ENCODE measurements around the gene NUP160. TPM values are rescaled to one million over a fixed set of nuclear protein-coding genes. Genes with fewer than 3 reads are reported as not detected.

NUP160 gene
- total and polyA plus RNA-seq, 10 of the 15 experiments (the other 5 are each of a cell fraction or from before 2014, with no cell fraction given): 24.0 to 87.6 (median 54.6) TPM

- FAIRE-seq (no peak), ATAC-seq (no peak), DNase-seq (ENCODE audit: low read depth, low spot score) (no peak)
- Histone ChIP-seq H4K20me1 (ENCODE audit: control insufficient read depth, insufficient read depth) (no peaks in the 10 kb centered on the region), H3K9me3 (replicated peaks; ENCODE audit: control insufficient read depth, insufficient read depth, low read length) (no peaks in the 10 kb centered on the region), H3K9ac (ENCODE audit: control insufficient read depth, insufficient read depth, low read length) (no peak overlapping the region), H3K4me3 (no peak overlapping the region), H3K4me2 (ENCODE audit: control insufficient read depth, insufficient read depth) (no peak overlapping the region), H2AFZ (ENCODE audit: control insufficient read depth, low read depth, low read length) (no peak overlapping the region), H3K79me2 (ENCODE audit: control insufficient read depth, insufficient read depth, low read length) (no peaks in the 10 kb centered on the region), H3K27me3 (replicated peaks in 1 of 2; ENCODE audit: control insufficient read depth in 2 of 2, insufficient read depth in 2 of 2, low read length in 1 of 2) (no peaks in the 10 kb centered on the region), H3K4me1 (ENCODE audit: control insufficient read depth, insufficient read depth, low read length) (no peaks in the 10 kb centered on the region), H3K36me3 (ENCODE audit: control insufficient read depth in 2 of 2, insufficient read depth in 2 of 2, low read length in 1 of 2) (peaks cover 11 to 25% of the 10 kb centered on the region in 2 experiments), H3K27ac (ENCODE audit: control insufficient read depth, insufficient read depth) (no peak overlapping the region)
- POLR2A ChIA-PET: no interaction called here
- TF ChIP-seq TAF1 (IDR thresholded peaks at IDR 0.05; ENCODE audit: borderline replicate concordance, low read depth, low read length): no peak
- no peak for TF ChIP-seq ZBTB11 (CRISPR knock-in tag; IDR thresholded peaks at IDR 0.05)
- TF ChIP-seq IKZF2 (IDR thresholded peaks at IDR 0.05): no peak
- TF ChIP-seq BMI1 (IDR thresholded peaks at IDR 0.05; ENCODE audit: borderline replicate concordance): no peak
- TF ChIP-seq RB1 (IDR thresholded peaks at IDR 0.05; ENCODE audit: borderline replicate concordance): no peak
- TF ChIP-seq NR2C1 (IDR thresholded peaks at IDR 0.05): no peak
- TF ChIP-seq NR2F1 (conservative IDR thresholded peaks at IDR 0.05): no peak
- TF ChIP-seq KDM1A (IDR thresholded peaks at IDR 0.05; ENCODE audit: borderline replicate concordance): no peak
- no peak for TF ChIP-seq HCFC1 (IDR thresholded peaks at IDR 0.05; ENCODE audit: low read length)
- no peak for TF ChIP-seq ZNF274 (IDR thresholded peaks at IDR 0.05; ENCODE audit: insufficient read depth, insufficient read length)
- no peak for TF ChIP-seq FOXK2 (IDR thresholded peaks at IDR 0.05)
- BruUV-seq (replicated peaks): no TSS peak
- CTCF ChIA-PET: no interaction called here
- WGBS (ENCODE audit: insufficient coverage, insufficient replicate concordance, low lambda C conversion rate, missing lambda C conversion rate): 92% methylated on average over 7 of the region's 7 CpGs
- RAD21 ChIA-PET (ENCODE audit: unreplicated experiment): no interaction called here
- intact Hi-C loops (cut with micrococcal nuclease; ENCODE audit: unreplicated experiment): no loop called here
- in situ Hi-C loops (cut with MboI): no loop called here
- SMC1A ChIA-PET (ENCODE audit: uncharacterized antibody, unreplicated experiment): interaction anchor here (1.7 kb wide), 1 partner anchor 124 kb away, joined by 3 read pairs; no protein-coding TSS in a partner anchor
Observed at GRCh38 chr11:47788181-47788580, 60.0 kb downstream of the NUP160 start.

Measured in GM12878 (cell line).